ENCODE results near the gene PFKFB1.

PFKFB1 gene

GRCh38 chrX:54920610-54921426 lies 73.2 kb downstream of the PFKFB1 start, which contains the start of gene TRO:
TSS of gene TRO (plus strand) at chrX:54920824. CDS start at chrX:54922247, 1,423 bp downstream.
- FAIRE-seq, result no peak

- no peak for FAIRE-seq
Measured at GRCh38 chrX:54909941-54910340, 84.0 kb downstream of the PFKFB1 start.

GRCh38 chrX:54894159-54894558 lies 99.8 kb downstream of the PFKFB1 start:
- FAIRE-seq, result no peak

- FAIRE-seq, result no peak
Measured at GRCh38 chrX:54891573-54891972, 102.4 kb downstream of the PFKFB1 start.

GRCh38 chrX:54885740-54886139 lies 108.2 kb downstream of the PFKFB1 start:
- no peak for FAIRE-seq
